Panc1 (cell line): ENCODE results near the gene GREB1L.

Experiments used
- POLR2AphosphoS5 ChIP-seq: IDR thresholded peaks from 2 replicates; pipeline ENCODE4 v1.6.1; 2012; ENCODE audit warnings: mild to moderate bottlenecking, low read depth, low read length, moderate library complexity
- TCF7L2 ChIP-seq: IDR thresholded peaks from 2 replicates; pipeline ENCODE4 v1.6.1; 2011; ENCODE audit warnings: mild to moderate bottlenecking, low read depth, low read length, inconsistent platforms
- TF ChIP-seq, protein P1 (sequence below): fragments of 450-650 bp; IDR thresholded peaks from 2 replicates; pipeline ENCODE4 v1.5.1; 2017; ENCODE audit warnings: mild to moderate bottlenecking
- TF ChIP-seq, protein P2 (sequence below), 2 experiments: IDR thresholded peaks; 2 replicates each; pipeline ENCODE4 v1.6.1; 2011 to 2012; ENCODE audit warnings: low read depth in 2 of 2, control low read depth in 1 of 2, low read length in 1 of 2, mild to moderate bottlenecking in 1 of 2, moderate library complexity in 1 of 2; ENCODE audit not compliant: insufficient read depth in 1 of 2

DNA sequence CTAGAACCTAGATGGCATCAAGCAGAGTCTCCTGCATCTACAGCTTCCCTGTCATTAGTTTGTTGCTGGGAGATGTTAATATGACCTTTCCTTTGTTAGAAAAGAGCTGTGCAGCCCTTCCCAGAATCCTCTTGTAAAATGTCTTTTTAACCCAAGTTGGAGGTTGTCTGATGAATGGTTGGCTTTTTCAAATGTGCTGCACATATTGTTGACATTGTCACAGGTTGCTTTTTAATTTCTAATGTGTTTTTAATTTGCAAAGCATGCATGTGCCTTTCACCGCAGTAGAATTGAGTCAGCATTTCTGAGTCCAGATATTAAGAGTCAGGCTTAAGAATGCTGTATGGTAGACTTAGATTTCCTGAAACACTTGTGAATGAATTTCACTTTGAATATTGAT, 120.8 kb downstream of the GREB1L start:
- TF ChIP-seq, protein P1, sequence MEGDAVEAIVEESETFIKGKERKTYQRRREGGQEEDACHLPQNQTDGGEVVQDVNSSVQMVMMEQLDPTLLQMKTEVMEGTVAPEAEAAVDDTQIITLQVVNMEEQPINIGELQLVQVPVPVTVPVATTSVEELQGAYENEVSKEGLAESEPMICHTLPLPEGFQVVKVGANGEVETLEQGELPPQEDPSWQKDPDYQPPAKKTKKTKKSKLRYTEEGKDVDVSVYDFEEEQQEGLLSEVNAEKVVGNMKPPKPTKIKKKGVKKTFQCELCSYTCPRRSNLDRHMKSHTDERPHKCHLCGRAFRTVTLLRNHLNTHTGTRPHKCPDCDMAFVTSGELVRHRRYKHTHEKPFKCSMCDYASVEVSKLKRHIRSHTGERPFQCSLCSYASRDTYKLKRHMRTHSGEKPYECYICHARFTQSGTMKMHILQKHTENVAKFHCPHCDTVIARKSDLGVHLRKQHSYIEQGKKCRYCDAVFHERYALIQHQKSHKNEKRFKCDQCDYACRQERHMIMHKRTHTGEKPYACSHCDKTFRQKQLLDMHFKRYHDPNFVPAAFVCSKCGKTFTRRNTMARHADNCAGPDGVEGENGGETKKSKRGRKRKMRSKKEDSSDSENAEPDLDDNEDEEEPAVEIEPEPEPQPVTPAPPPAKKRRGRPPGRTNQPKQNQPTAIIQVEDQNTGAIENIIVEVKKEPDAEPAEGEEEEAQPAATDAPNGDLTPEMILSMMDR, result no peak
- TF ChIP-seq TCF7L2, result no peak
- no peak for TF ChIP-seq POLR2AphosphoS5
- TF ChIP-seq, protein P2, sequence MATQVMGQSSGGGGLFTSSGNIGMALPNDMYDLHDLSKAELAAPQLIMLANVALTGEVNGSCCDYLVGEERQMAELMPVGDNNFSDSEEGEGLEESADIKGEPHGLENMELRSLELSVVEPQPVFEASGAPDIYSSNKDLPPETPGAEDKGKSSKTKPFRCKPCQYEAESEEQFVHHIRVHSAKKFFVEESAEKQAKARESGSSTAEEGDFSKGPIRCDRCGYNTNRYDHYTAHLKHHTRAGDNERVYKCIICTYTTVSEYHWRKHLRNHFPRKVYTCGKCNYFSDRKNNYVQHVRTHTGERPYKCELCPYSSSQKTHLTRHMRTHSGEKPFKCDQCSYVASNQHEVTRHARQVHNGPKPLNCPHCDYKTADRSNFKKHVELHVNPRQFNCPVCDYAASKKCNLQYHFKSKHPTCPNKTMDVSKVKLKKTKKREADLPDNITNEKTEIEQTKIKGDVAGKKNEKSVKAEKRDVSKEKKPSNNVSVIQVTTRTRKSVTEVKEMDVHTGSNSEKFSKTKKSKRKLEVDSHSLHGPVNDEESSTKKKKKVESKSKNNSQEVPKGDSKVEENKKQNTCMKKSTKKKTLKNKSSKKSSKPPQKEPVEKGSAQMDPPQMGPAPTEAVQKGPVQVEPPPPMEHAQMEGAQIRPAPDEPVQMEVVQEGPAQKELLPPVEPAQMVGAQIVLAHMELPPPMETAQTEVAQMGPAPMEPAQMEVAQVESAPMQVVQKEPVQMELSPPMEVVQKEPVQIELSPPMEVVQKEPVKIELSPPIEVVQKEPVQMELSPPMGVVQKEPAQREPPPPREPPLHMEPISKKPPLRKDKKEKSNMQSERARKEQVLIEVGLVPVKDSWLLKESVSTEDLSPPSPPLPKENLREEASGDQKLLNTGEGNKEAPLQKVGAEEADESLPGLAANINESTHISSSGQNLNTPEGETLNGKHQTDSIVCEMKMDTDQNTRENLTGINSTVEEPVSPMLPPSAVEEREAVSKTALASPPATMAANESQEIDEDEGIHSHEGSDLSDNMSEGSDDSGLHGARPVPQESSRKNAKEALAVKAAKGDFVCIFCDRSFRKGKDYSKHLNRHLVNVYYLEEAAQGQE (IDR thresholded peaks at IDR 0.05; ENCODE audit: insufficient read depth in 1 of 2, low read depth in 2 of 2, low read length in 1 of 2), result no peak
